Activated CD8-positive, alpha-beta memory T cell treated with anti-CD3 and anti-CD28 coated beads, Interleukin-2, amount 50 U/mL, for 24 hours (primary cell): ENCODE data around the gene OPRD1.
"Not testable (repeated sequence)": the region's sequence is repeated elsewhere in the genome, so short reads cannot be mapped to it uniquely, and the experiment has no call there.

Source experiments
- DNase-seq: peaks from one replicate; pipeline ENCODE4 v3.0.0-alpha.2; 2020; ENCODE audit errors: extremely low read depth

The OPRD1 gene

DNA sequence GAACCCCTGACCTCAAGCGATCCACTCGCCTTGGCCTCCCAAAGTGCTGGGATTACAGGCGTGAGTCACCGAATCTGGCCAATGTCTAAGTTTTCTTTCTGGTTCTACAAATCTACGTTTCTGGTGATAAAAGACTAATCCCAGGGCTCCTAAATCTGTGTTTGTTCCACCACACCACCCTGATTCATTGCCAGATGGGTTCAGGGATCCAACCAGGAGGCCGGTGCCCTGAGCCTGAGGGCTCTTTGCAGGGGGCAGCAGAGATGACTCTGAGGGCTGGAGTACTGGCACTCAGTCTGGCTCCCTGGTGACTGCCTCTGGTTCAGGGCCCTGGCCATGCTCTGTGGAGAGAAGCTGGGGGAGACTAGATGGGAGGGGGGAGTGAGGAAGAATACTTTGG, 10.5 kb upstream of the OPRD1 start:
- no peak for DNase-seq

DNA sequence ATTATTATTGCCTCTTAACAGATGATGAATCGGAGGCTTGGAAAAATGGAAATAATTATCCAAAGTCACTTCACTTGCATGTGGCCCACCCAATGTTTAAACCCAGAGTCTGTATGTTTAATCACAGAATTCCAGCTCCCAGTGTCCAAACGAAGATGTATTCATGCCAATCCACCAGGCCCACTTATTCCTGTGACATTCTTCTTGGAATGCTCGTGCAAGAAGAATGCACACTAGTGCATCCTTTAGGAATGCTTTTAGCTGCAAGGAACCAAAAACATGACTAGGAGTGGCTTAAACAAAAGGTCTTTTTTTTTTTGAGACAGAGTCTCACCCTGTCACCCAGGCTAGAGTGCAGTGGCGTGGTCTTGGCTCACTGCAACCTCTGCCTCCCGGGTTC, 8.9 kb upstream of the OPRD1 start:
- no peak for DNase-seq

DNA sequence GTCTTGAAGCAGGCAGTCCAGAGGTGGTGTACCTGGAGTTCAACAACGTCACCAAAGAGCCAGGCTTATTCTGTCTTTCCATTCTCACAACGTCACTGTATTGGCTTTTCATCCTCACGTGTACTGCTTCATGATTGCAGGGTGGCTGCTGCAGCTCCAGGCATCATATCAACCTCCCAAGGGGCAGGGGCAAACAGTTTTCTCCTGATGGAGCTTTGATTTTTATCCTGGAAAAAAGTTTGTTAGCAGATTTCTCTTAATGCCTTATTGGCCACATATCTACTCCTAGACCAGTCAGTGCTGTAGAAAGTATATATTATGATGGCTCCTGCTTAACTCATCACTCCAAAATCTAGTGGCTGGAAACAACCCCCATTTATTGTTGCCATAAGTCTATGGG, 8.3 kb upstream of the OPRD1 start:
- no peak for DNase-seq

DNA sequence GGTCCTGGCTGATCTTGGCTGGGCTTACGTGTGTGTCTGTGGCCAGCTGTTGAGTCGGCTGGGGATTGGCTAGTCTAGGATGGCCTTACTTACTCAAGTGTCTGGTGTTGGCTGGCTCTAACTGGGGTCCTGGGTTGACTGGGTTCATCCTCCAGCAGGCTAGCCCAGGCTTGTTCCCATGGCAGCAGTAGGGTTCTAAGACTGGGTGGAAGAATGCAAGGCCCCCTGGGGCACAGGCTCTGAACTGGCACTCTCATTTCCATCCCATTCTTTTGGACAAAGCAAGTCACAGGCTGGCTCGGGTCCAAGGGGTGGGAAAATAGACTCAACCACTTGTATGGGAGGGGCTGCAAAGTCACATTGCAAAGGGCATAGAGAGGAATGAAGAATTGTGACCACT, 7.9 kb upstream of the OPRD1 start:
- no peak for DNase-seq

DNA sequence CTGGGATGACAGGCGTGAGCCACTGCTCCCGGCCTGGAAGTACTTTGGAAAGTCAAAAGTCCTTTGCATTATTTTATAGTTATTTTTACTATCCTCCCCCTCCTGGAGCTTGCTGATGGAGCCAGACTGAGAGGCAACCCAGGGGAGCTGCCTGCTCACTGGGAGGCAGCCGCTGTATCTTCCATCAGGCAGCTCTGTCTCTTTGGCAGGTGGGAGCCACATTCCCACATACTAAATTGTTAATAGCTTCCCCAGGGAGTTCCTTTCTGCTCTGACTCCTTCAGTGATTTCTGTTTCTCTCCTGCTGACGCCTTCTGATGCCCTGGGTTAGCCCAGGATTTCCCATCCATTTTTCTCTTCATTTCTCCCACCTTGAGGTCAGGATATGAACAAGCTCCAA, 4.9 kb upstream of the OPRD1 start:
- DNase-seq = no peak

DNA sequence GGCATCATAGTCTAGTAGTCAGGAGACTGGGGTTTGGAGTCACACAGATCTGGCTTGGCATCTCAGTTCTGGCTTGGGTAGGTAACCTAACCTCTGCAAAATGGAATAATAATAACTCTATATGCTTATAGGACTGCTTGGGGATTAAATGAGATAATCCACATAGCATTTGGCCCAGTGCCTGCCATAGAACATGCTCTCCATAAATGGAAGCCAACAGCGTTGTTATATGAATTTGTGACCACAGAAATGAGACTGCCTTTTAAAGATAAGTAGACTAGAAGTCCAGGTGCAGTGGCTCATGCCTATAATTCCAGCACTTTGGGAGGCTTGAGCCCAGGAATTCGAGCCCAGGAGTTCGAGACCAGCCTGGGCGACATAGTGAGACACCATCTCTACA, 4.0 kb upstream of the OPRD1 start:
- DNase-seq = no peak

DNA sequence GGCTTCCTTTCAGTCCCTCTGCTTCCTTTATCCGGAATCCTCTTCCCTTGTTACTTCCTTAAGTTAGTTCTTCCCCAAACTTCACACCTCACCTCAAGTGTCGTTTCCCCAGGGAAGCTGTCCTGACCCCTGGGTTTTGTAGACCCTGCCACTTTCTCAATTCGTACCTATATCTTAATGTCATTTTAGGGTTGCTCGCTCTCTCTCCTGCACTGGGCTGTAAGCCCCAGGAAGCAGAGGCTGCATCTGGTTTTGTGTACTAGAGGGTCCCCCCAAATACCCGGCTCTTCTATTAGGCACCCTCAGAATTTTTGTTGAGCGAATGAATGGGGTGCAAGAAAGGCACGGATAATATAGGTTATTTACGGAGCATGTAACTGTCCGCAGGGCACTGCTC, 603 bp upstream of the OPRD1 start:
- no peak for DNase-seq

DNA sequence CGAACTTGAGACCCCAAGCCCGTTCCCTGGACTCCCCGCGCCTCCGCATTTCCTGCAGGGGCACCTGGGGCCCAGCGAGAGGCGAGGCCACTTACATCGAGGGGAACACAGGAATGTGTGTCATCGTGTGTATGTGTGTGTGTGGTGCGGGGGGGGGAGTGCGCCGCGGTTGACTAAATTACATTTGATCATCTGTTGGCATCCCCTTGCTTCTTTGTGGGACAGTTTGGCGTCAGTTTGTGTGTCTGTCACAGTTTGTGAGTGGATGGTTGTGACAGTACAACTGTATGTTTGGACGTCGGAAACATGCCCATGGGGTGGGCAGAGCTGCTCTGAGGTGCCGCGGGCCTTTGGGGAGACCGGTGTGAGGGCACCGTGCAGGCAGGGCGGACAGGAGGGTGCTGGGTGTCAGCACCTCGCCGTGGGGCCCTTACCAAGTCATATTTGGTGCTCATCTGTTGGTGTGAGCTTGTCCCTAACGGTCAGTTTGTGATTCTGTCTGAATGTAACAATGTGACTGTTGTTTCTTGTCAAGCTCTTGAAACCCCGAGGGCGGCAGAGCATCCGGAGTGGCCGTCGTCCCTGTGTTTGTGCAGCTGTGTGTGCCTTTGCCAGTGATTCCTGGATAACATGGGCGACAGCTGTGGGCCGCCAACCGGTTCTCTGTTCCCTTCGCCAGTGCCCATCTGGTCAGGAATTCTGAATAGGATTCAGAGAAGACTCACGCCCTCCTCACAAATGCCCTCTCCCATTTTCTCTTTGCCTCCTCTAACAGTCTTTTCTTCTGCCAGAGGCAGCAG, 899 bp downstream of the OPRD1 start:
- DNase-seq = no peak

DNA sequence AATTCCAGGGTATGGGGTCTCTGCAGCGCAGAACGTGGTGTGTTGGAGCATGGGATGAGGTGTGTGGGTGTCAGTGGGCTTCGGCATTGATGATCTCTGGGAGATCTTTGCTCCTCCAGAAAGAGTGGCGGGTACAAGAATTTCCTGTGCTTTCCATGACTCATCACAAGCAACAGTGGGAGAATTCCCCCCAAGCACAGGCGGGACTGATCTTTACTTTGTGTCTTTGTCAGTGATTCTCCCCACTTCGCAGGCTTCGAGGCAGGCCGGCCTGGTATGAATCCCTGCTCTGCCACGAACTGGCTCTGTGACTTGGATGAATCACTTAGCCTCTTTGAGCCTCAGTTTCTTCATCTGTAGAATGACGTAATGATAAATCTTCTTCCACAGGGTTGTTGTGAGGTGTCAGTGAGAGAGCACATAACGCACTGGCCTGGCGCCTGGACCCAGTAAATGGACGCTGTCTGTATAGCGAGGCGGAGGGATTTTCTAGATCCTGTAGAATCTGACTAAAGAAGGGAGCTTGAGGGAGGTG, 2.0 kb downstream of the OPRD1 start:
- DNase-seq = no peak

DNA sequence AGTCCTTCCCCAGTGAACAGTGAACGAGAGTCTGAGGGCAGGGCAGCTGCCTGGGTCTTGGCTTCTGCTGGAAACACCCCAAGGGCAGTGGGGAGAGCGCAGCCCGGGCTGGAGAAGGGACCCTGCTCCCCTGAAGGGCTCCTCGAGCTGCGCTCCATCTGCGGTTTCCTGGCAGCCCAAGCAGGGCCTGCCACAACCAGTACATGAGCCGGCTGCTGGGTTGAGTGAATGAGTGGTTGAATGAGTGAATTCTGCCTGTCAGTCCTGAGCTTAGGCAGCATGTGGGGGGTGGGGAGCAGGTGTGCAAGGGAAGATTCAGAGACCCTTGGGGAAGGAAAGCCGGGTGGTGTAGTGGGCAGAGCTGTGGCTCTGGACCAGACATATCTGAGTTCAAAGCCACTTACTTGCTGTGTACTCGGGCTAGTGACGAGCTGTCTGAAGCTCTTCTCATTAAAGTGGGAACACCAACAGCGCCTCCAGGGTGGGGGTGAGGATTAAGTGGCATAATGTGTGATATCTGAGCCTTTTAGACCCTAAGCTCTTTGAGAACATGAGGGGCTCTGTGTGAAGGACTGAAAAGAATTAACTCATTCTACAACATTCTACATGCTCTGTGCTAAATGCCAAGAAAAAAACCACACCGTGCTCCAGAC, 3.7 kb downstream of the OPRD1 start:
- DNase-seq = no peak

DNA sequence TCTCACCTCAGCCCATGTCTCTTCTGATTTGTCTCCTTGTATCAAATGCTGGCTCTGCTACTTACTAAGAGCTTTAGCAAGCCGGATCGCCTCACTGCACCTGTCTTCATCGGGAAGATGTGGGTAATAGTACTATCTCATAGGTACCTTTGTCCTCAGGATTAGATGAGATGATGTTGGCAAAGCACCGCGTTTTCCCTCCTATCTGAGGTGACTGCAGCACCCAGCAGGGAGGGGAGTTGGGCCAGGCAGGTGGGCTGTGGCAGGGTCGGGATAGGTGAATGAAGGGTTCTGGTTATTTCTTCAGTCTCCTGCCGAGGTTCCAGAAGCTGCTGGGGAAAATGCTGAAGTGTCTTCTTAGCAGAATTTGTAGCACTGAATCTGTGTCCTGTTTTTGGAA, 5.2 kb downstream of the OPRD1 start:
- DNase-seq = no peak

DNA sequence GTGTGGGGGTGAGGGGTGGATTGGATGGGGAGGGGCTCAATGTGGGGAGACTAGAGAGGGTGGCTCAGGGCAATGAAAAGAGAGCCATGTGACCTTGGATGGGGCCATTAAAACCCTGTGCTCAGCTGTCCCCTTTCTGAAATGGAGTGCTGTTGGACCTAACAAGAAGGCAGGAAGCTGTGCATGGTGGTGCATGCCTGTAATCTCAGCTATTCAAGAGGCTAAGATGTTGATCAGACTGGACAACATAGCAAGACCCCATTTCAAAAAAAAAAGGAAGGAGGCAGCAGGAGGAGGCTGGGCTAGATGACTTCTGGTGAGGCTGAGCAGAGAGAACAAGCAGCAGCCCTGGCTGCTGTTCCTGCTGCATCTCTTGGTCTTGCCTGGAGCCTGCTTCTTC, 7.0 kb downstream of the OPRD1 start:
- no peak for DNase-seq

DNA sequence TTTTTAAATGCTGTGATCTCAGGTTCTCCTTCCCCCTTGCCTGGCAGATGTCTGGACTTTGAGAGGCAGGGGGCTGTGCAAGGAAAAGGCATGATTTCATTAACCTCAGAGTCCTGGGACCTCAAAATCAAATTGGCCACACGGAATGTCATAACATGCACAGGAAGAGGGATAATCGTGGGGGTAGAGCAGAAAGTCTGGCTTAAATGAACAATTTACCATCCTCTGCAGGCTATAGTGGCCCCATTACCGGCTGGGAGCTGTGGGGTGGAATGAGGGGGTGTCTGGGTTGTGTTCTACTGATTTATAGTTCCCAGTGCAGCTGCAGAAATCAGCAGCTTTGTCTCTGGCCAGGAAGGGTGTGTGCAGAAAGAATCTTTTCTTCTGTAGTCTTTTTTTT, 10.8 kb downstream of the OPRD1 start:
- DNase-seq = no peak

DNA sequence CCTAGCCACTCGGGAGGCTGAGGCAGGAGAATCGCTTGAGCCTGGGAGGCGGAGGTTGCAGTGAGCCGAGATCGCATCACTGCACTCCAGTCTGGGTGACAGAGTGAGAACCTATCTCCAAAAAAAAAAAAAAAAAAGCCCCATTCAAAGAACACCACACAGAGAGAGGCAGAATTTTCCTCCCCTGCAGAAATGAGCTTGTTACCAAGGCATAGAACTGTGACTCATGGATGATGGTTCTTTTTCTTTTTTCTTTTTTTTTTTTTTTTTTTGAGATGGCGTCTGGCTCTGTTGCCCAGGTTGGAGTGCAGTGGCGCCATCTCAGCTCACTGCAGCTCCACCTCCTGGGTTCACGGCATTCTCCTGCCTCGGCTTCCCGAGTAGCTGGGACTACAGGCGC, 12.1 kb downstream of the OPRD1 start:
- not testable (repeated sequence) for DNase-seq

DNA sequence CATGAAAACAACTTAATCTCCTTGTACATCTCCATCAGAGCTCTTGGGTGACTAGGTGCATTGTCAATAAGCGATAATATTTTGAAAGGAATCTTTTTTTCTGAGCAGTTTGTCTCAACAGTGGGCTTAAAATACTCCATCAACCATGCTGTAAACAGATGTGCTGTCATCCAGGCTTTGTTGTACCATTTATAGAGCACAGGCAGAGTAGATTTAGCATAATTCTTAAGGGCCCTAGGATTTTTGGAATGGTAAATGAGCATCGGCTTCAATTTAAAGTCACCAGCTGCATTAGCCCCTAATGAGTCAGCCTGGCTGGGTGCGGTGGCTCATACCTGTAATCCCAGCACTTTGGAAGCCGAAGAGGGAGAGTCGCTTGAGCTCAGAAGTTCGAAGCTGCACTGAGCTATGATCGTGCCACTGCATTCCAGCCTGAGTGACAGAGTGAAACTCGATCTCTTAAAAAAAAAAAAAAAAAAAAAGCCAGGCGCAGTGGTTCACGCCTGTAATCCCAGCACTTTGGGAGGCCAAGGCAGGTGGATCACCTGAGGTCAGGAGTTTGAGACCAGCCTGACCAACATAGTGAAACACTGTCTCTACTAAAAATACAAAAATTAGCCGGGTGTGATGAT, 16.4 kb downstream of the OPRD1 start:
- not testable (repeated sequence) for DNase-seq

DNA sequence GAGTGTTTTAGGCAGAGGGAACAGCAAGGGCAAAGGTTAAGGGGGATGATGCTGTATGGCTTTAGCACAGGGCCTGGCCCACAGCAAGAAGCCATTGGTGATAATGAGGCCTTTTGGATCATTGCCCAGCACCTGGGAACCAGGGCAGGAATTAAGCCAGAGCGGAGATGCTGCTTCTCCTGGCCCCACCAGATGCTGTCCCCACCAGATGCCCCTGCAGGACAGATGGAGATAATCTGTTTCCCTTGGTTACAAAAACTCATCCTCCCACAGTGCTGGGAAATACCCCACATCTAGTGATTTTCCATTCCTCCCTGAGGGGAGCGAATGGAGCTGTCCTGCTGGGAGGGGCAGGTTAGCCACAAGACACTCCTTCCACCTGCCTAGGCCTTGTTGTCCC, 18.8 kb downstream of the OPRD1 start:
- DNase-seq = no peak

DNA sequence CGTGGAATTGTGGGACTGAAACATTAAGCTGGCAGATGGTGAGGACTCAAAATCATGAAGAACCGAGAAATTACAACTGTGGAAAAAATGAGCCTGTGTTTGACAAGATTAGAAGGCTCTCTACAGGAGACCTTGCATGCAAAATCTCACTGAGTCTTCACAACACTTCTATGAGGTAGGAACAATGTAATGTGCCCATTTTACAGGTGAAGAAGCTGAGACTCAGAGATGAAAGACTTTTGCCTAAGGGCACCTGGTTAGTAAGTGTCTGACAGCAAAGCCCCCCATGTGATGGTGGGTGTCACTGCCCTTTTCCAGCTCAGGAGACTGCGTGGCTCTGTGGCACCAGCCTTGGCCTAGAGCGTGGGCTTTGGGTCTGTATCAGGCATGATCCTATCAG, 21.0 kb downstream of the OPRD1 start:
- no peak for DNase-seq

DNA sequence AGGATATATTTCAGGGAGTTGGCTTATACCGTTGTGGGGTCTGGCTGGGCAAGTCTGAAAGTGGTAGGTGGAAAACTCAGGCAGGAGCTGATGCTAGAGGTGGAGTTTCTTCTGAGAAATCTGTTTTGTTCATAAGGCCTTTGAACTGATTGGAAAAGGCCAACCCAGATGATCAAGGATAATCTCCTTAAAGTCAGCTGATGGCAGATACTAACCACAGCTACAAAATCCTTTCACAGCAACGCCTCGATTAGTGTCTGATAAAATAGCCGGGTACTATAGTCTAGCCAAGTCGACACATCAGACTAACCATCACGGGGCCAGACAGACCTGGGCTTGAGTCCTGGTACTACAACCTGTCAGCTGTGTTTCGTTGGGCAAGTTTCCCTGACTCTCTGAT, 21.4 kb downstream of the OPRD1 start:
- no peak for DNase-seq

DNA sequence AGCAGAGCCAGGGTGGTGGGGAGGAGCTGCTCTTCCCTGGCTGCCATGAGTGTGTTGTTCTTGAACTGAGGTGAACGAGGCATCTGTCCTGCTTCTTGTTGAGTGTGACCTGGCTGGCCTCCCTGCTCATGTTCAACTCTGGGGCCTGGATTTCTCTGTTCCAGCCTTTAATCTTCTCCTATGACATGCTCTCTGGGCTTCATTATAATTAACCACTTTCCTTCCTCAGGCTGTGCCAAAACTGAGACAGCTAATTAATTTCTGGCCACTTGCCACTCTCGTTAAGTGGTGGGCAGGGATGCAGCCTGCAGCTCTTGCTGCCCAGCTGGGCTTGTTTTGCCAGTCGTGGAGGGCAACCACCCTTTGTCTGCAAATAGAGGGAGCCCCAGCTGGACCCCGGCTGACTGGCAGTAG, 23.3 kb downstream of the OPRD1 start:
- DNase-seq = no peak

DNA sequence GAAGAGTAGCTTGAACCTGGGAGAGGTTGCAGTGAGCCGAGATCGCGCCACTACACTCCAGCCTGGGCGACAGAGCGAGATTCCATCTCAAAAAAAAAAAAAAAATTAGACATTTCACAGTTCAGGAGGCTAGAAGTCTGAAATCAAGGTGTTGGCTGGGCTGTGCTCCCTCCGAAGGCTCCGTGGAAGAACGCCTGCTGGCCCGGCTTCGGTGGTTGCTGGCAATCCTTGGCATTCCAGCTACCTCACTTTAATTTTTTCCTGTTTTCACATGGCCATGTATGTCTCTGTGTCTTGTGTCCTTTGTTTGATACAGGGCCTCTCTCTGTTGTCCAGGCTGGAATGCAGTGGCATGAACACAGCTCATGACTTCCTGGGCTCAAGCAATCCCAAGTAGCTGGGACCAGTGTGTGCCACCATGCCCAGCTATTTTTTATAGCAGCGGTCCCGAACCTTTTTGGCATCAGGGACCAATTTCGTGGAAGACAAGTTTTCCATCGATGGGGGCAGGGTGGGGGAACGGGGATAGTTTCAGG, 24.5 kb downstream of the OPRD1 start:
- no peak for DNase-seq

DNA sequence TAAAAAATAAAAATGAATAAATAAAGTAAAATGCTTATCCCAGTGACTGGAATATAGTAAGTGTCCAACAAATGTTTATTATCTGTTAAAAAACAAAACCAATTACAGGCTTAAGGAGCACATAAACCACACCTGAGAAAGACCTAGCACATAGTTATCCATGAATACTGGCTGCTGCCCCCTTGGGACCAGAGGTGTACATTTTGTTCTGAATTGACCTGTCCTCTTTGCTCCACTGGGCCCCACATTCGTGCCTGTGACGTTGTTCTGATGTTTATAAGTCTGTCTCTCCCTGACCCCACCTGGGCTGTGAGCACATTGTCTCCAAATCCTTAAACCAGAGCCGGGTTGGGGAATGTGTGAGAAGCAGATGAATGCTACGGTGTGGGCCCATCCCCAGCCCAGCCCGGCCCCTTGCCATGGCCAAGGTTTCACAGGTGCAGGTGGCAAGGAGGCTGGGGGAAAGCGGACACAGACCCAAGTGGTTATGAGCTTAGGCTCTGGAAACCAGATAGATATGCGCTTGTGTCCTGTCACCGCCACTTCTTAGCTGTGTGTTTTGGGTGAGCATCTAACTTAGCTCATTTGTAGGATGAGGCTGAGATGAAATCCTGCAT, 29.1 kb downstream of the OPRD1 start:
- DNase-seq = no peak
